Activated T-helper 17 cell treated with anti-CD3 and anti-CD28 coated beads, Interleukin-2, amount 50 U/mL, for 72 hours (primary cell): Measurements from ENCODE around the gene CCDC47. TPM values are rescaled to one million over a fixed set of nuclear protein-coding genes. Genes with fewer than 3 reads are reported as not detected.
"Not testable (repeated sequence)": the region's sequence is repeated elsewhere in the genome, so short reads cannot be mapped to it uniquely, and the experiment has no call there.

ENCODE experiments used
- ATAC-seq: fragments of 150-1000 bp; cut with Tn5 transposase; replicated peaks from 2 replicates; pipeline ENCODE4 v1.10.0; 2021; ENCODE audit warnings: mild to moderate bottlenecking, moderate library complexity
- H3K27ac Mint-ChIP-seq: one replicate; pipeline ENCODE4 v1.8.0; 2022; ENCODE audit warnings: mixed read lengths
- H3K27me3 Mint-ChIP-seq: one replicate; pipeline ENCODE4 v1.8.0; 2022; ENCODE audit warnings: mixed read lengths
- H3K36me3 Mint-ChIP-seq: one replicate; pipeline ENCODE4 v1.8.0; 2022; ENCODE audit warnings: low read depth, mild to moderate bottlenecking, mixed read lengths
- H3K4me1 Mint-ChIP-seq: one replicate; pipeline ENCODE4 v1.8.0; 2022; ENCODE audit warnings: mixed read lengths
- H3K4me3 Mint-ChIP-seq: one replicate; pipeline ENCODE4 v1.8.0; 2022; ENCODE audit warnings: mild to moderate bottlenecking, mixed read lengths
- H3K9me3 Mint-ChIP-seq: one replicate; pipeline ENCODE4 v1.8.0; 2022; ENCODE audit warnings: mixed read lengths
- total RNA-seq, 2 donors: library from RNA; stranded (reverse); gene quantifications; one replicate each; pipeline ENCODE4 v1.2.3, GENCODE V29; 2022

CCDC47 gene
- total RNA-seq, 2 donors from 2014 or later: 75.5 to 99.9 TPM

DNA sequence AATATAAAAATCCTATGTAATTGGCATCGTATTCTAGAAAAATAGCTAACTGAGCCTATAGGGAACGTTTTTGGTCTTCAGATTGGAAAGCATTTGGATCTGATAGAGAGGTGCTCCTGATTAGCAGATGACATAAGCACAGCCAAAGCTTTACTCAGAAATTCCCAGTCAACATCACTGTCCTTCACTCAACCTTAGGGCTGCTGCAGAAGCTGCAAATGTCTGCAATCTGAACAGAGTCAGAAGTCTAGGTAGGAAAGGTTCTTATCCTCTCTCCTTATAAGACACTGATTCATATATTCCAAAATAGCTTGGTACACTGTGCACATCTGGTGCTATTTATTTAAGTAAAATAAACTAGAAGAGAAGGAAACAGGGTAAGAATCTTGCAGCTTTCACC is 51.0 kb downstream of the CCDC47 start:
- peaks cover 45% of the 10 kb centered on the region for H3K36me3 Mint-ChIP-seq
- no peaks in the 10 kb centered on the region for H3K4me1 Mint-ChIP-seq
- H3K9me3 Mint-ChIP-seq: no peaks in the 10 kb centered on the region
- no peak for ATAC-seq
- H3K27me3 Mint-ChIP-seq: no peaks in the 10 kb centered on the region
- H3K27ac Mint-ChIP-seq: no peak overlapping the region
- H3K4me3 Mint-ChIP-seq: no peak overlapping the region

DNA sequence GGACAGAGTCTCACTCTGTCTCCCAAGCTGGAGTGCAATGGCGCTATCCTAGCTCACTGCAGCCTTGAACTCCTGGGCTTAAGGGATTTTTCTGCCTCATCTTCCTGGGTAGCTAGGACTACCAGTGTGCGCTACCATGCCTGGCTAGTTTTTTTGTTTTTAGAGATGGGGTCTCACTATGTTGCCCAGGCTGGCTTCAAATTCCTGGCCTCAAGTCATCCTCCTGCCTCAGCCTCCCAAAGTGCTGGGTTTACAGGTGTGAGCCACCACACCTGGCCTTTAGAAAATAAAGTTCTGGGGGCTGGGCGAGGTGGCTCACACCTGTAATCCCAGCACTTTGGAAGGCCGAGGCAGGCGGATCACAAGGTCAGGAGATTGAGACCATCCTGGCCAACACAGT is 53.2 kb downstream of the CCDC47 start:
- H3K9me3 Mint-ChIP-seq, H3K4me3 Mint-ChIP-seq, H3K27ac Mint-ChIP-seq, H3K4me1 Mint-ChIP-seq, ATAC-seq, H3K27me3 Mint-ChIP-seq: not testable (repeated sequence)
- peaks cover 31% of the 10 kb centered on the region for H3K36me3 Mint-ChIP-seq

DNA sequence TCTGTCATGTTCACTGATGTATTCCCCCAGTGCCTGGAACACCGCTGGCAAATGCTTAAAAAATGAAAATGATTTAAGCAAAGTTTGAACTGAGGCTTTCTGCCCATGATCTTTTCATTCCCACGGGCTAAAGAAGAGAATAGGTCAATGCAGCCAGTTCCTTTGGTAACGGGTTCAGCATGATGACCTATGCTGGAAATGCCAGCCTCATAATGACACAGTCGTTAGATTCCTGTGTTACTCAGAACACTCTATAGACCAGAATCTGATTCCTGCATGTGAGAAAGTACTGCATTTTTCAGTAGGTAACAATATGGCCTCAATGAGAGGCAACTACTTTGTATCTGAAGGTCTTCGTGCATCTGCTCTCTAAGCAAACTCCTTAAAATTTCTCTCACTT is 54.4 kb downstream of the CCDC47 start:
- H3K27ac Mint-ChIP-seq: peak overlapping the region; percentile 12
- H3K36me3 Mint-ChIP-seq: peaks cover 23% of the 10 kb centered on the region
- no peaks in the 10 kb centered on the region for H3K4me1 Mint-ChIP-seq
- ATAC-seq: no peak
- H3K4me3 Mint-ChIP-seq: no peak overlapping the region
- no peaks in the 10 kb centered on the region for H3K27me3 Mint-ChIP-seq
- H3K9me3 Mint-ChIP-seq: no peaks in the 10 kb centered on the region

DNA sequence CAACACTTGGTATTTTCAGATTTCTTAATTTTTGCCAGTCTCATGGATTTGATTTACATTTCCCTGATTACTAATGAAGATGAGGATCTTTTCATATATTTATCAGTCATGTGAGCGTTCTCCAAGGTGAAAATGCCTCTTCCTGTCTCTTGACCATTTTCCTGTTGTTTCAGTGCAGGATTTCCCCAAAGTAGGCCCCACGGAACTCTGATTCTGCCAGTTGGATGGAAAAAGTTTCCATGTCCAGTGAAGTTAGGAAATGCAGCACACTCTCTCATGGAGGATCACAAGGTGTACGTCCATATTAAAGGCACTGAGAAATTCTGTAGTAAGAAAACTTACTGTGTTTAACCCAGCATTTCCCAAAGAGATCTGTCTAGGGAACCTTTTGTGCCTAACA is 57.0 kb downstream of the CCDC47 start:
- no peak for ATAC-seq
- Mint-ChIP-seq H3K27me3 (no peaks in the 10 kb centered on the region), H3K9me3 (no peaks in the 10 kb centered on the region), H3K36me3 (peaks cover 29% of the 10 kb centered on the region), H3K4me1 (no peaks in the 10 kb centered on the region), H3K4me3 (no peak overlapping the region), H3K27ac (peak overlapping the region; percentile 61)

- Mint-ChIP-seq H3K4me3 (no peak overlapping the region), H3K27ac (no peak overlapping the region), H3K36me3 (peaks cover 38% of the 10 kb centered on the region), H3K27me3 (no peaks in the 10 kb centered on the region), H3K9me3 (no peaks in the 10 kb centered on the region), H3K4me1 (no peaks in the 10 kb centered on the region)
- ATAC-seq: no peak
Measured at GRCh38 chr17:63714550-63715277, 58.7 kb downstream of the CCDC47 start.

GRCh38 chr17:63709110-63709509 is 64.3 kb downstream of the CCDC47 start:
- Mint-ChIP-seq H3K27me3 (no peaks in the 10 kb centered on the region), H3K27ac (peak overlapping the region; percentile 44), H3K36me3 (peaks cover 45% of the 10 kb centered on the region), H3K9me3 (no peaks in the 10 kb centered on the region), H3K4me3 (peak overlapping the region; percentile 2), H3K4me1 (peaks cover 26% of the 10 kb centered on the region)
- no peak for ATAC-seq

DNA sequence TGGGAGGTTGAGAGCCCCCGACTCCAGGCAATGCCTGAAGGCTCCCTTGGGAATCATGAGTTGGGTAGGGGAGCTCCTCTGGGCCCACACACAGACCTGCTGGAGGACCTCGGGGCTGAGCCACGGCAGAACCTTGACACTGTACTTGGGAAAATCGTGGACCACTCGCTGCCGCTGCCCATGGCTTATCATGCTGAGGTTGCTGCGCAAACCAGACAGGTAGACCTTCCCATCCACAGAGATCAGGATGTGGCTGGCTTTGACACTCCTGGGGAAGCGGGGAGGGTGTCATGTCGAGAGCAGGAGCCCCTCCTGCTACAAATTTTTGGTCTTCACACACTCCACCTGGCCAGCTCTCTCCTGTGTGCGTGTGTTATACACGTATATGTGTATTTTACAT is 66.2 kb downstream of the CCDC47 start:
- peaks cover 39% of the 10 kb centered on the region for H3K4me1 Mint-ChIP-seq
- peaks cover 52% of the 10 kb centered on the region for H3K36me3 Mint-ChIP-seq
- no peaks in the 10 kb centered on the region for H3K9me3 Mint-ChIP-seq
- no peaks in the 10 kb centered on the region for H3K27me3 Mint-ChIP-seq
- H3K27ac Mint-ChIP-seq: peak overlapping the region; percentile 73
- H3K4me3 Mint-ChIP-seq: peak overlapping the region; percentile 44
- no peak for ATAC-seq

DNA sequence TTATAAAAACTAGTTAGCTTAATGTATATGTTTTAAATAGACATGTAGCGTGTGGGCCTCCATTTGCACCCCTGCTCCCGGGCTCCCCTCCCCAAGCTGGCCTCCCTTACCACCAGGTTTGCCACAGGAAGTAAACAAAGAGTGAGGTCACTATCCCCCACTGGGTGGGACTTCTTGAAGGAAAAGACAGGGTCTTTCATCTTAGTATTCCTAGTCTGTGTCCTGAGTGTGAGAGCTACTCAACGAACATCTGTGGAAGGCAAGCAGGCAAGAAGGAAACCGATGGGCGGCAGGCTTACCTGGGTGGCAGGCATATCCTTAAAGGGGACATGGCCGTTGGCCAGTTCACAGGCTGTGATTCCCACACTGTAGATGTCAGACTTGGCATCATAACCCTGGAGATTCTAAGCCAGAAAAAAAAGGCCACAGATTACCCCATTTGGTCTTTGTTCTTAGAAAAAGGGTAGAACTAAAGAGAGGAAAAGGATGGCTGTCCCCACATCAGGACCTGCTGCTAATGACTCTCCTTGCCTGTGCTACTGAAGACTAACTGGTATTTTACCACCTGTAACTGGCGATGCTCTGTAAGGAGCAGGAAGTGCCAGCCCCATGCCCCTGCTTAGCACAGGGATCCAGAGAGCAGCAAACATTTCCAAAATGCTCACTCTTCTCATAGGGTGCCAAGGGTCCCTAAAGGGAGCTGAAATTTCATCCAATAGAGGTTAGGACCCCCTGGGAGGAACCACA is 66.9 kb downstream of the CCDC47 start:
- Mint-ChIP-seq H3K36me3 (peaks cover 52% of the 10 kb centered on the region), H3K27ac (peak overlapping the region; percentile 73), H3K9me3 (no peaks in the 10 kb centered on the region), H3K4me1 (peaks cover 39% of the 10 kb centered on the region), H3K4me3 (peak overlapping the region; percentile 44), H3K27me3 (no peaks in the 10 kb centered on the region)
- no peak for ATAC-seq

DNA sequence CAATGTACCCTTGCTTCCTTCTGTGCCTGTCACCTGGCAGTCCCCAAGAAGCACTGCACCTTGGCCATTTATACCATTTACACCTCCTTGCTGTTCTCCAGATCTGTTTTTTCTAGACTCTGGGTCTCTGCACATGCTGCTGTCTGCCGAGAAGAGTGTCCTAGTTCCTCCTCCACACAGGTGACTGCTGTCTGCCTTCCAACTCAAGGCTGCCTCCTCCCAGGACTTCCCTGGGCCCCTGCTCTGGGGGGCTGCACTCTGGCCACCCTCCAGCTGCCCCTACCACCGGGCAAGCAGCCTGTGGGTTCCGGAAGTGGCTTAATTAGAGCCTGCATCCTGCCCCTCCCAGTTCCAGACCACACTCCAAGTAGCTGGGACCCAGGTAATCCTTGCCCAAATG is 67.7 kb downstream of the CCDC47 start:
- ATAC-seq: no peak
- Mint-ChIP-seq H3K4me1 (peaks cover 39% of the 10 kb centered on the region), H3K9me3 (no peaks in the 10 kb centered on the region), H3K36me3 (peaks cover 59% of the 10 kb centered on the region), H3K4me3 (peak overlapping the region; percentile 44), H3K27me3 (no peaks in the 10 kb centered on the region), H3K27ac (peak overlapping the region; percentile 73)

- peak overlapping the region; percentile 73 for H3K27ac Mint-ChIP-seq
- H3K4me1 Mint-ChIP-seq: peaks cover 39% of the 10 kb centered on the region
- H3K27me3 Mint-ChIP-seq: no peaks in the 10 kb centered on the region
- no peaks in the 10 kb centered on the region for H3K9me3 Mint-ChIP-seq
- peaks cover 52% of the 10 kb centered on the region for H3K36me3 Mint-ChIP-seq
- peak overlapping the region; percentile 44 for H3K4me3 Mint-ChIP-seq
- no peak for ATAC-seq
Measured at GRCh38 chr17:63704836-63705235, 68.6 kb downstream of the CCDC47 start.

- no peaks in the 10 kb centered on the region for H3K27me3 Mint-ChIP-seq
- no peaks in the 10 kb centered on the region for H3K9me3 Mint-ChIP-seq
- H3K27ac Mint-ChIP-seq: peak overlapping the region; percentile 94
- ATAC-seq: no peak
- peaks cover 46% of the 10 kb centered on the region for H3K36me3 Mint-ChIP-seq
- peaks cover 34% of the 10 kb centered on the region for H3K4me1 Mint-ChIP-seq
- peak overlapping the region; percentile 95 for H3K4me3 Mint-ChIP-seq
Measured at GRCh38 chr17:63704259-63704576, 69.2 kb downstream of the CCDC47 start.

GRCh38 chr17:63703556-63704258 is 69.7 kb downstream of the CCDC47 start:
- ATAC-seq: no peak
- no peaks in the 10 kb centered on the region for H3K9me3 Mint-ChIP-seq
- H3K36me3 Mint-ChIP-seq: peaks cover 41% of the 10 kb centered on the region
- no peaks in the 10 kb centered on the region for H3K27me3 Mint-ChIP-seq
- H3K4me1 Mint-ChIP-seq: peaks cover 29% of the 10 kb centered on the region
- peak overlapping the region; percentile 95 for H3K4me3 Mint-ChIP-seq
- peak overlapping the region; percentile 94 for H3K27ac Mint-ChIP-seq

GRCh38 chr17:63703029-63703428 is 70.4 kb downstream of the CCDC47 start:
- H3K4me3 Mint-ChIP-seq: peak overlapping the region; percentile 95
- H3K27ac Mint-ChIP-seq: peak overlapping the region; percentile 94
- no peaks in the 10 kb centered on the region for H3K9me3 Mint-ChIP-seq
- H3K4me1 Mint-ChIP-seq: peaks cover 28% of the 10 kb centered on the region
- peaks cover 42% of the 10 kb centered on the region for H3K36me3 Mint-ChIP-seq
- no peak for ATAC-seq
- H3K27me3 Mint-ChIP-seq: no peaks in the 10 kb centered on the region

DNA sequence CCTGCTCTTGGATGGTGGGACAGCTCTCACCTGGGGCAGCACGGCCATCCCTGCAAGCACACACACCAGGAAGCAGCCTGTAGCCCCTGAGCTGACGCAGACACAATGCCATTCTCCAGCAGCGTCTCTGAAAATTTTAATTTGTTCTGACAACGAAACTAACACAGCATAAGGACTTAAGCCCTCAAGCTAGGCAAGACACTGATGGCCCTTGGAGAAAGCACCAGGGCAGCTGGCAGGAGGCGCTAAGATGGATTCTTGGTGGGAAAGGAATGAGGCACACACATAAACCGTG is 70.7 kb downstream of the CCDC47 start:
- Mint-ChIP-seq H3K36me3 (peaks cover 46% of the 10 kb centered on the region), H3K9me3 (no peaks in the 10 kb centered on the region), H3K27ac (peak overlapping the region; percentile 94), H3K4me3 (peak overlapping the region; percentile 95), H3K4me1 (peaks cover 32% of the 10 kb centered on the region), H3K27me3 (no peaks in the 10 kb centered on the region)
- no peak for ATAC-seq
